ENCODE results near the gene CRYBG1.
A peak's percentile ranks its signal among the peaks of the same experiment; 100 is the strongest.
"Not testable (repeated sequence)": the region's sequence is repeated elsewhere in the genome, so short reads cannot be mapped to it uniquely, and the experiment has no call there.

Gene CRYBG1

DNA sequence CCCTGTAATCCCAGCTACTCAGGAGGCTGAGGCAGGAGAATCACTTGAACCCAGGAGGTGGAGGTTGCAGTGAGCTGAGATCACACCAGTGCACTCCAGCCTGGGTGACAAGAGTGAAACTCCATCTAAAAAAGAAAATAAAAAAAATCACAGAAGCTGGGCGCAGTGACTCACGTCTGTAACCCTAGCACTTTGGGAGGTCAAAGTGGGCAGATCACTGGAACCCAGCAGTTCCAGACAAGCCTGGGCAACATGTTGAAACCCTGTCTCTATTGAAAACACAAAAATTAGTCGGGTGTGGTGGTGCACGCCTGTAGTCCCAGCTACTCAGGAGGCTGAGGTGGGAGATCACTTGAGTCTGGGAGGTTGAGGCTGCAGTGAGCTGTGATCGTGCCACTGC lies 199.1 kb downstream of the CRYBG1 start:
- not testable (repeated sequence) for DNase-seq

DNA sequence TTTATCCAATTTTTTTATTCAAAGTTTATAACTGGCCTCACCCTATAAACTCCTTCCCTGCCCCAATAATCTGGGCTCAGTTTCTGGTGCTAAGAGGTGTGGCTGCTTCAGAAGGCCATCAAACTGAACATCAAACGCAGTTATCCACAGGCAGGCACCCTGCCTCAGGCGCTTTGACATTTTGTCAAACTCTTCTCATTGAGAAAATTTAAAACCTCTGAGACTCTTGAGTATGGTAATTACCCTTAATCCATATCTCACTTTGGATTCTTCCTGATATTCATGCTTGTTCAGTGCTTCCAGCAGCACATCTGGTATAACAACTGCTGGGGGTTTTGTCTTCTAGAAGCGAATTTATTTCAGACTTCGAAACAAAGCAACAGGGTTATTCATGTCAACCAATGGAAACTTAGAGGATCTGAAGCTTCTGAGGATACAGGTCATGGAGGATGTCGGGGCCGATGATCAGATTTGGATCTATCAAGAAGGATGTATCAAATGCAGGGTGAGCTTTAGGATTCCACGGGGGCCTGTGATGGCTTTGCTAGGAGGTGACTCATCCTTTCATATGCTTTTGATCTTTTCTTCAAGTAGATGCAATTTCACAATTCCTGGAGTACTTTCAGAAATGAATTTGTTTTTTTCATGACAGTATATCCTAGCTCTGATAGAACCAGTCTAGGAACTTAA lies 200.6 kb downstream of the CRYBG1 start:
- DNase-seq = peak; percentile 18 to 26

DNA sequence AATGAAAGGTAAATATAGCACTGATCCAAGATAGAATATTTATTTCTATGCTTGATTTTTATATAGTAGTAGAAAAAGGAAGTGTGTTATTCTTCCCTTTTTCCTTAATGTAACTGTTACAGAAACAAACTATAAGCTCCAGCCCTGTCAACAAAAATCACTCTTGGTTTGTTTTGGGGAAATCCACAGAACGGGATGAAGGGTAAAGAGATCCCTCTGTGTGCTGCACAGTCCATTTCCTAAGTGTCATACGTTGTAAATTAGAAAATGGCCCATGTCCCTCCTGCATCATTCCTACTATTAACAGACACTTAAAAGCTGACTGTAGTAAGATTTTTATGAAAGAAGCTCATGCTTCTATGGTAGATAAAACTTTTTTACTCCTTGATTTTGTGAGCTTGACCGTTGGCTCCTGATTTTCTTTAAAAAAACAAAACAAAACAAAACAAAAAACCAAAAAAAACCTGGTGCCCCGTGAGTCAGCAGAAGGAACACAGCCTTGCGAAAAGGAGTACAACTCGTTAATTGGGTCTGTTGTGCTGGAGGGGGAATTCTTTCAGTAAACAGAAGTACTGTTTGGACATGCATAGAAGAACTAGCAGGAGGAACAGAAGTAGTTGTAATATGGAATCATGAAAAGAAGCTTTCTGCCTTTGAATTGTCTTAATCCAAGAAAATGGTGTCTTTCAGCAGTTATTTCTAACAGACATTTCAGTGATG lies 201.3 kb downstream of the CRYBG1 start:
- no peak for DNase-seq

DNA sequence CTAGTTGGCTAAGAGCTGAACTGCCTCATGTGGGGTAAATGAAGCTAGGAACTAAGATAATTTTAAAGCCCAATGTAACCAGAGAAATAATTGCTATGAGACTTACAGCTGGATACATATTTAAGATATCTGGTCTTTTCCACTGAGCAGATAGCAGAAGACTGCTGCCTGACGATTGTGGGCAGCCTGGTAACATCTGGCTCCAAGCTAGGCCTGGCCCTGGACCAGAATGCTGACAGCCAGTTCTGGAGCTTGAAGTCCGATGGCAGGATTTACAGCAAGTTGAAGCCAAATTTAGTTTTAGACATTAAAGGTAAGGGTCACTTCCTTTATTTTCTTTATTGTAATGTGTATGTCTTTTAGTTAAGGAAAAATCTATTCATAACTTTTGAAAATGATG lies 203.1 kb downstream of the CRYBG1 start:
- DNase-seq = no peak

DNA sequence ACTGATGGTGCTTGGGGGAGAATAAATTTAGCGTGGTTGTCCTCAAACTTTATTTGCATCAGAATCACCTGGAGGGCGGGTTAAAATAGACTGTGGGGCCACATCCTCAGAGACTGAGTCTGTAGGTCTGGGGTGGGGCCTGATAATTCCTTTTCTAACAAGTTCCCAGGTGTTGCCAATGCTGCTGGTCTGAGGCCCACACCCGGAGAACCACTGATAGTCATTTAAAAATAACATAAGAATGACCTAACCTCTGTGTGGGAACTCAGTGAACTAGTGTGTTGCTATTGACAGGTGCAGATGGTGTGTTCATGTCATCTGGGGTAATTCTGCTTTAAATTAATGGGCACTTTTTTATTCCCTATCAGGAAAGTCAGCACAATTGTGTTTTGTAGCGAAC lies 204.0 kb downstream of the CRYBG1 start:
- no peak for DNase-seq

DNA sequence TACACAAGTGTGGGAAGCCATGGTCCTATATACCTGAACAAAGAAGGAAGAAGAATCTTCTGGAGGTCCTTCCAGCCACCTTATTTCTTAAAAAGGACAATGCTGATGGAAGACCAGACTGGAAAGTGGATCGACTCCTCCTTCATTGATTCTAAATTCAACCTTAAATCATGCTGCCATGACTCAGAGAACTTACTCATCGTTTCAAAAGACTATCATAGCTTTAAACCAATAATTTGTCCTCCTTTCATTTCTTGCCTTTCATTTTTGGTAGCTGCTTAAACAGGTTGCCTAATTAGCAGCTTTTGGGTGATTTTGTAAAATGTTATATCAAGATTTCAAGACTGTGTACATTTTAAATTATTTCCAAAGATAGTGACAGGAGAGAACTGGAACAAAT lies 208.0 kb downstream of the CRYBG1 start:
- no peak for DNase-seq

DNA sequence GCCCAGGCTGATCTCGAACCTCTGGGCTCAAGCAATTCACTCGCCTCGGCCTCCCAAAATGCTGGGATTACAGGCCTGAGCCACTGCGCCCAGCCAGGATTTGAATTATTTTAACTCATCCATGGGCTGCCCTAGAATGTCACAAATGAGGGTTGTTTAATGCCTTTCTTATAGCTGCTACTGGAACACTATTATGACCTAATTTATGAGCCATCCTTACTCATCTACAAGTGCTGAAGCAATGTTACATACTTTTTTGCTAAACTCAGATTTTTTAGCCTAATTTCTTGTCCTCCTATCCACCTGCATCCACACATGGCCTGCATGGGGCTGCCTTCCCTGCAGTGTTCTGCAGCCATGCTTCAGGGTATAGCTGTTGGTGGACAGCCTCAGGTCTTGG lies 208.9 kb downstream of the CRYBG1 start:
- no peak for DNase-seq

DNA sequence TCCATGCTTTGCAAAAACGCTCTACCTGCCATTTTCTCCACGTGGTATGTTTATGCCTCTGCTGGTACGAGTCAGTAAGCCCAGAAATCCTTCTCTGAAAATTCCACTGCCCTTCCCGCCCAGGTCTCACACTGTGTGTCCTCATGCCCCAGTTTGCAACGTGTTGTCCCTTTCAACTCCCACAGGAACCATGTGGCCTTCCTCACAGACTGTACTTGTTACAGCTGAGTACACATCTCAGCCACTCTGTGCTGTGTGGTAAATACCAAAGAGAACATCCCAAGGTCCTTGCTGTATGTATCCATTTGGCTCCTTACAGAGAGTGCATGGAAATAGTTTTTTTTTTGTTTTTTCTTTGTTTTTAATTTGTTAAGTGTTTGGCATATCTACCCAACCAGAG lies 211.9 kb downstream of the CRYBG1 start:
- no peak for DNase-seq

DNA sequence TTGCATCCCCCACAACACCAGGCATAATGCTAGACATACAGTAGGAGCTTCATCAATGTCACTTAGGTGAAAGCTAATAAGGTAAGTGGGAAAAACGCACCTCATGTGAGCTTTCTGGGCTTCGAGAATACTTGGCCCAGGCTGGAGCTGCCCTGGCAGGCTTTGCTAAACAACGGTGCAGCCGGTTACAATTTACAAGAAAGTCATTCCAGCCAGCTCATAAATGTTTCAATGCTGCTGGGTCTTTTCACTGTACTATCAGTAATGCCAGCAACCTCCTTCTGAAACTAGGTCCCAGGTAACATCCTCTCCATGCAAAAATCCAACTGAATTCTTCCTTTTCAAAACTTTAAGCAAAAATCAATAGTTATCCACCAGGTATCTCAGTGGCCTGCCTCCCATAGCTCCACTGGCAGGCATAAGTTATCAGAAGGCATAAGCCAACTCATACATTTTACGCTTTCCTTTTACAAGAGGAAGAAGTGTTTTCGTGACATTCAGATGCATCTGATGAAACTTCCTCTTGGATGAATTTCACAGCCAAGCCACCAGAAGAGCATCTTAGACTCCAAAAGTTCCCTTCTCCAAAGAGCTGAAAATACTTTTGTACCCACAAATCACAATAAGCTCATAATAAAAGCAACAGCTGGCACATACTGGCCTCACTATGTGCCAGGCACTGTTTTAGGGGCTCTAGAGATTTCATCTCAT lies 212.5 kb downstream of the CRYBG1 start:
- DNase-seq = peak; percentile 18 to 37

DNA sequence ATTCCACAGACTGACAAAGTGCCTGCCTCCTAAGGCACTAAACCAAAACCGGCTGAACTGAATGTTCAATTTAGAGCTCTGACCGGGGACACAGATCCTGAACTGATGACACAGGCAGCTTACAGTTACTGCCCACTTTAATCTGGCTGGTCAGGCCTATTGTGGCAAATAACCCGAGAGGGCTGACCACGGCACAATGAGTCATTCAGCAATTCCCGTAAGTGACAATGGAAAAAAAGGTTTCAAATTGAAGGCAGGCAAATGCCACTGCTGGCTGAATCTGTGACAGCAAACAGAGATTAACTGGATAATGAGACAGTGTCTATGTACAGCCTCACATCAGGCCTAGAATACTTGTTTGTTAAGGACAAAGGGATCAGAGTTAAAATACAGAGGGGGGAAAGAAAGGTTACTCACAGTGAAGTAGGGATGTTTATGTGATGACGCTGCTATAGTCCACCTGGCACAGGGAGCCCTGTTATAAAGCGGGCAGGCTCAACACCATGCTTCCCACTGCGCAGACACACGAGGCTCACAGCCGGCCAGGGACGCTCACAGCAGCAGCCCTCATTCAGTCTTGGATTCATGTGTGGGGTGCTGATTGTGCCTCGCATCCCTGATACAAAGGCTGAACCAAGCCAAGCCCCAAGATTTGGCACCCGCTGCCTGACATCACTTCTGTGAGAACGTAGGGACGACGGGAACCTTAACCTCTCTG lies 214.4 kb downstream of the CRYBG1 start:
- DNase-seq = no peak

DNA sequence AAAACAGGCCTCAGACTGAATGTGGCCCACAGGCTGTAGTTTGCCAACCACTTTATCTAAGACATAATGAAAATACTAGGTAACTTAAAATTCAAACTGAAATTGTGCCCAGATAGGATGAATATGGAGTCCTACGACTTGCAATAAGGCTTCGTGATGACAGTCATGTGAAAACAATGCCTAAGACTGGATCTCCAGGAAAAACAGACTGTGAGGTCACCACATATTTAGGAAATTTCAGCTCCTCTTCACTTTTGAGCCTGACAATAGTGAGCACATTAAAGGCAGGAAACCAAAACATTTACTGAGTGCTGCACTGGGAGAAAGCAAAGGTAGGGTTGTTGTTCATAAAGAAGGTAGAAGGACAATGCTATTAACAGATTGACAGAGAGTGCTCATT lies 218.8 kb downstream of the CRYBG1 start:
- DNase-seq = no peak

DNA sequence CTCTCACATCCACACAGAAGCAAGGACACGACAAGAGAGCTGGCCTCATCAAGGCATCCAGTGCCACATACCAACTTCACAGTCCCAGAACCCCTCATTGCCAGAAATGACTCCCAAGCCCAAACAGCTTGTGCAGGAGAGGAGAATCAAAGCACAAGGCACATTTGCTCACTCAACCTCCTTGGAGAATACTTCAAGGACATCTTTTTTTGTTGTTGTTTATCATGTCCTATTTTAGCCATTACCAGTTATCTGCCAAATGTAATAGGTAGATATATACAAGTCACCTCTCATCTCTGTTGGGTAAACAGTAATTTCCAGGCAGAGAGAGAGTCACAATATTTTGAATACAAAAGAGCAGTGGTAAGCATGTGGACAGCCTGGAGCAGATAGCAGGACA lies 221.0 kb downstream of the CRYBG1 start:
- DNase-seq = no peak

DNA sequence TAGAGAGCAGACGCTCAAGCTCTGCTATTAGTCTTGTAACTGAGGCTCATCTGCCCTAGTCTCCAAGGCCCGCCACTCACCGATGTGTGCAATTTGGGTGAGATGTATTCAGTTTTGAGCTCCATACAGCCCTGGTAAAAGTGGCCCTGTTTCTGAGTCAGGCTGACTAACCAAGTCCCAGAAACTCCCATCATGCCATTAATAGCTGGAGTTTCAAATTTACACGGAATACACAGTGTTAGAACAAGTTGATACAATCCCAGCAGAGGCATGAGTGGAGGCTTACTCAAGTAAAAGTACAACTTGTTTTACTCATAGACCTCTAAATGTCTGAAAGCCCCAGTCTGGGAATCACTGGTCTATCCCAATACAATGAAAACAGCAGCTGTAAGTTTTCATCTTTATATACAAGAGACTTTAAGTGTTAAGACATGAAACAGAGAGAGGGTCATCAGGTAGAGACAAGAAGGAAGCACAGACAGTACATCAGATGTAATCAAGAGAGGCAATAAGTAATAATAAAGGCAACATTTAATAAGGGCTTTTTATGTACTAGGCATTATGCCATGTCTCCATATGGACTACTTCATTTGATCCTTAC lies 226.4 kb downstream of the CRYBG1 start:
- DNase-seq = no peak

DNA sequence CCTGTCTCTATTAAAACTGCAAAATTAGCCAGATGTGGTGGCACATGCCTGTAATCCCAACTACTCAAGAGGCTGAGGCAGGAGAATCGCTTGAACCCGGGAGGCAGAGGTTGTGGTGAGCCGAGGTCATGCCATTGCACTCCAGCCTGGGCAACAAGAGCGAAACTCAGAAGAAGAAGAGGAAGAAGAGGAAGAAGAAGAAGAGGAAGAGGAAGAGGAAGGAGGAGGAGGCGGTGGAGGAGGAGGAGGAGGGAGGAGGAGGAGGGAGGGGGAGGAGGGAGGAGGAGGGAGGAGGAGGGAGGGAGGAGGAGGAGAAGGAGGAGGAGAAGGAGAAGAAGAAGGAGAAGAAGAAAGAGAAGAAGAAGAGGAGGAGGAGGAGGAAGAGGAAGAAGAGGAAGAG lies 228.4 kb downstream of the CRYBG1 start:
- DNase-seq = not testable (repeated sequence)

DNA sequence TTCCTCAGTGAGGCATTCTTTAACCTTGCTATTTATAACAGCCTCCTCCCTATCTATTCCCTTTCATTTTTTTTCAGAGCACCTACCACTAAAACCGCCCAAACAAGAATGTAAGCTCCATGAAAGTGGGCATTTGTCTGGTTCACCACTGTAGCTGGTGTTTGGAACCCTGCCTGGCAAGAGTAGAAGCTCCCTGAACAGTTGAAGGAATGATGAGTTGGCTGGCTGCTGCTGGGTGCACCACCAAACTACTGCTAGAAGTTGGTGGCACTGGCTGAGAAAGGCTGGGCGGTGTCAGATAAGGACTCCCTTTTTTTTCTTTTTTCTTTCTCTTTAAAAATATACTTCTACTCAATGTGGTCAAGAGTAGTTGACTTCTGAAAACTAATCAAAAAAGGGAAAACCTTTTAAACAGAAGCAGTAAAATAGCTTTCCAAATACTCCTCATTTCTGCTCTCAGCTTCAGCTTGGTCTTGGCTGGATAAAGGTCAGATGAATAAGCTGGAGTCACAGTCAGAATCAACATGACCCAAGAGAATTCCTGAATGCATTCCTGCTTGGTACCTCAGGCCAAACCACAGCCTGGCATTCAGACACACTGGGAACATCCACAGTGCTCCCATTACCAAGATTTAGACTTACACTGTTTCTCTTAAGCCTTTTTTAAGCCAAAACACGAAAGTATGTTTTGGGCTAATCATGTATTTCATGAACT lies 230.8 kb downstream of the CRYBG1 start:
- DNase-seq = no peak

DNA sequence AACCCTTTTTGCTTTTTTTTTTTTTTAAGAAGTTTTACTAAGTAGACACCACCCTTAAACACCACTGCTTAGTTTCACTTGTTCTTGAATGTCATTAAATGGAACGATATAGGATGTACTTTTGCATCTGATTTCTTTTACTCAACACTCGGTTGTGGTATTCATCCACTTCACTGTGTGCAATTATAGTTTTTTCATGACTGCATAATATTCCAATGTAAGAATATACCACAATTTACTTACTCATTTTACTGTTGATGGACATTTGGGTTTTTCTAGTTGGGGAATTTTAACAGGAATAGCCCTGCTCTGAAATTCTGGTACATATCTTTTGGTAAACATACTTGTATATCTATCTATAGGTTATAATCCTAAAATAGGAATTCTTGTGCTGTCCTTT lies 238.9 kb downstream of the CRYBG1 start:
- no peak for DNase-seq

DNA sequence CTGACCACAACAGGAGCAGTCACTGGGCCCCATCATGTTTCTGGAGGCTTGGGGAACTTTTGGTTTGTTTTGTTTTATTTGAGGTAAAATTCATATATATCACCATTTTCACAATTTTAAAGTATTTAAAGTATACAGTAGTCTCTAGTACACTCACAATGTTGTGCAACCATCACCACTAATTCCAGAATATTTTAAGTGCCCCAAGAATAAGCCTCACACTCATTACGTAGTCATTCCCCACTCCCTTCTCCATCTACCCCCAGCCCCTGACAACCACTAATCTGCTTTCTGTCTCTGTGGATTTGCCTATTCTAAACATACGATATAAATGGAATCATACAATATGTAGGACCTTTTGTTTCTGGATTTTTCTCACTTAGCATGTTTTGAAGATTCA lies 239.8 kb downstream of the CRYBG1 start:
- DNase-seq = no peak

DNA sequence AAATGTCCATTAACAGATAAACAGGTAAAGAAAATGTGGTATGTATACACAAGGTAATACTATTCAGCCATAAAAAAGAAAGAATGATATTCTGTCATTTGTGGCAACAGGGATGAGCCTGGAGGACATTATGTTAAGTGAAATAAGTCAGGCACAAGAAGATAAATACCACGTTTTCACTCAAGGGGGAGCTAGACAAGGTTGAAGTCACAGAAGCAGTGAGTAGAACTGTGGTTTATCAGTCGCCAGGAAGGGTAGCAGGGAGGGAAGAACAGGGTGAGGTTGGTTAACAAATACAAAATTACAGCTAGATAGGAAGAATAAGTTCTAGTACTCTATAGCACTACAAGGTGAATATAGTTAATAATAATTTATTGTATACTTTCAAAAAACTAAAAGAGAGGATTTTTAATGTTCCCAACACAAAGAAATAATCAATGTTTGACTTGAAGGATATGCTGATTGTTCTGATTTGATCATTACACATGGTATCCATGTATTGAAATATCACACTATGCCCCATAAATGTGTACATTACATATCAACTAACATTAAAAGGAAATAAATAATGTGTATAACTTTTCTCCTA lies 247.7 kb downstream of the CRYBG1 start:
- DNase-seq = peak; percentile 88 to 95

DNA sequence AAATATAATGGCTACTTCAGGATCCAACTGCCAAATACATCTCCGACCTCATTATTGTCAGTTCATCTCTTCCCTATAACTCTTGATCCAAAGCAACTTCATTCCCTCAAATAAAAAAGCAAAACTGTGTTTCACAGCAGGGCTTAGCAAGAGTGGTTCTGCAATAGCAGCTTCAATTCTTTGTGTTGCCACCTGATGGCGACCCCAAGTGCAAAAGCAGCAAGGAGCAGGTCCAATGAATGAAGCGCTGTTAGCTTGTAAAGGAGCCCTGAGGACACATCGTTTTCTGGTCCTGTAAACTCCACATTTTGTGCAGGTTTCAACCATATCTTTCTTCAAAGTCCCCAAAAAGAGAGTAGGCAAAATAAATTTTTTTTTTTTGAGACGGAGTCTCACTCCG lies 249.2 kb downstream of the CRYBG1 start:
- peak; percentile 50 to 57 for DNase-seq

DNA sequence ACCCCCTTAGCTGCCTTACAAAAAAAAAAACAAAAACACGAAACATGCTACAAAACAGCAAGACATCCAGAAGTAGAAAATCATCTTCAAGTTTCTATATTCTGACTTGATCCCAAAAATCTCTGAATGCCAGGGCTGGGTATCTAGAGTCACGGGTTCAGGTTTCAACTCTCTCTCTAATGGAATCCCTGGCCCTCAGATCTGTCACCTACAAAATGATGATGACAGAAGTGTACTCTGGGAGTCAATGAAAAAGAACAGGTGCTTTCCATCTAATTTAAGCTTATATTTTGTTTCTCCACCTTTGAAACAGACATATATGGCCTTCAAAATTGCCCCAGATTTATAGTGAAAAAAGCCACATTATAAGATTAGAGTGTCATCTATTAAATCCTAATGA lies 250.5 kb downstream of the CRYBG1 start:
- no peak for DNase-seq

DNA sequence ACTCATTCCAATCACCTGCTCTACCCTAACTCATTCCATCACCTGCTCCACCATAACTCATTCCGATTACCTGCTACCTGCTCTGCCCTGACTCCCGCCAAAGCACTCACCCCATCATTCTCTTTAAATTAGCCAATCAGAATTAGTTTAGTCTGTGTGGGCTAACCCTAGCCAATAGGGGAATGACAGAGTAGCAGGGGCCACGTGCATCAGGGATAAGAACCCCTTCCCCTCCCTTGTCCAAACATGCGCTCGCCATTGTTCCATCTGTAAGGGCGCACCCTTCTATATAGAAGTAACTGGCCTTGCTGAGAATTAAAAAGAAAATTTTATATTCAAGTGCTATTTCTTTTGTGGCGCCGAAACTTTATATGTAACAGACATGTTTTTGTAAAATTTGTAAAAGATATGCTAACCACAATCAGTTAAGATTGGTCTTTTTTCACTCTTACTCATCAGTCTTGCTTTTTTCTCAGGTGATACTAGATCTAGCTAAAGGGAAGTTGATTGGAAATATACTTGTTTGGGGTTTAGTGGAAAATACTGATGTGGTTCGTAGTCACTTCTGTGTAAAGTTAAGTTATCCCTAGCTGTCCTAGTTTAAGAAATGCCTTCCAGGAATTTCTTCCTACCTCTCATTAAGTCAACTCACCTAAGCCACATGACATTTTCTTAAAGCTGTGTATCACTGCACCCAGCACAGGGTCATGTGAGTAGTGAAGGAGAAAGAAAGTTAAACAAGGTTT lies 252.3 kb downstream of the CRYBG1 start:
- no peak for DNase-seq
